Loucy (cell line): ENCODE data around the gene SET.

ENCODE experiments used
- CTCF ChIP-seq: fragments of 200-600 bp; sonication (generic); conservative IDR thresholded peaks from 2 replicates; pipeline ENCODE4 v1.5.1; 2014; ENCODE audit warnings: mild to moderate bottlenecking, antibody characterized with exemption, low read length
- EZH2phosphoT487 ChIP-seq: fragments of 200-600 bp; IDR thresholded peaks from 2 replicates; pipeline ENCODE4 v1.6.1; 2018; ENCODE audit warnings: antibody characterized with exemption, mild to moderate bottlenecking, moderate library complexity, borderline replicate concordance

- TF ChIP-seq CTCF (no peak), EZH2phosphoT487 (no peak)
These were observed 25.0 kb downstream of the SET start for GRCh38 chr9:128713941-128714573.
